Activated T-helper 2 cell treated with anti-CD3 and anti-CD28 coated beads, Interferon-gamma antibody, Interleukin-2, Interleukin-4, amounts not matched to agents 10 μg/mL and 5 μg/mL and 100 μg/mL, durations not matched to agents 14 hours and 24 hours and 36 hours (primary cell): ENCODE measurements around the gene BDKRB2. TPM values are rescaled to one million over a fixed set of nuclear protein-coding genes. Genes with fewer than 3 reads are reported as not detected.

Experiments used
- DNase-seq: peaks from one replicate; pipeline ENCODE4 v3.0.0; 2021; ENCODE audit warnings: low spot score
- H3K27ac Mint-ChIP-seq: one replicate; pipeline ENCODE4 v1.8.0; 2021; ENCODE audit warnings: mixed read lengths
- H3K27me3 Mint-ChIP-seq: one replicate; pipeline ENCODE4 v1.8.0; 2021; ENCODE audit warnings: low read depth, mixed read lengths
- H3K36me3 Mint-ChIP-seq: one replicate; pipeline ENCODE4 v1.8.0; 2021; ENCODE audit warnings: low read depth, mixed read lengths
- H3K4me1 Mint-ChIP-seq: one replicate; pipeline ENCODE4 v1.8.0; 2021; ENCODE audit warnings: low read depth, mixed read lengths
- H3K4me3 Mint-ChIP-seq: one replicate; pipeline ENCODE4 v1.8.0; 2021; ENCODE audit warnings: low read depth, mild to moderate bottlenecking, moderate library complexity, mixed read lengths
- H3K9me3 Mint-ChIP-seq: one replicate; pipeline ENCODE4 v1.8.0; 2021; ENCODE audit warnings: mixed read lengths
- intact Hi-C: fragments of 100-400 bp; cut with micrococcal nuclease; formaldehyde crosslinking; loops from one replicate; pipeline ENCODE4 v1.15.1; 2023
- total RNA-seq: library from RNA; stranded (reverse); gene quantifications from 2 replicates; pipeline ENCODE4 v1.2.3, GENCODE V29; 2022

BDKRB2 gene
- total RNA-seq, 1 donor from 2014 or later, result not detected

GRCh38 chr14:96257900-96258299 is 53.3 kb downstream of the BDKRB2 start:
- intact Hi-C loops, result no loop called here
- H3K9me3 Mint-ChIP-seq, result no peaks in the 10 kb centered on the region
- H3K27ac Mint-ChIP-seq, result no peak overlapping the region
- peaks cover 6% of the 10 kb centered on the region for H3K27me3 Mint-ChIP-seq
- H3K4me1 Mint-ChIP-seq, result no peaks in the 10 kb centered on the region
- H3K36me3 Mint-ChIP-seq, result no peaks in the 10 kb centered on the region
- H3K4me3 Mint-ChIP-seq, result no peak overlapping the region
- DNase-seq, result no peak

- H3K9me3 Mint-ChIP-seq, result no peaks in the 10 kb centered on the region
- intact Hi-C loops, result no loop called here
- H3K27ac Mint-ChIP-seq, result no peak overlapping the region
- no peak overlapping the region for H3K4me3 Mint-ChIP-seq
- H3K4me1 Mint-ChIP-seq, result no peaks in the 10 kb centered on the region
- H3K36me3 Mint-ChIP-seq, result no peaks in the 10 kb centered on the region
- H3K27me3 Mint-ChIP-seq, result peaks cover 6% of the 10 kb centered on the region
- DNase-seq, result no peak
Measured at GRCh38 chr14:96260341-96260821, 55.7 kb downstream of the BDKRB2 start.

- intact Hi-C loops, result no loop called here
- Mint-ChIP-seq H3K36me3 (no peaks in the 10 kb centered on the region), H3K27ac (no peak overlapping the region), H3K4me1 (no peaks in the 10 kb centered on the region), H3K9me3 (no peaks in the 10 kb centered on the region), H3K27me3 (peaks cover 6% of the 10 kb centered on the region), H3K4me3 (no peak overlapping the region)
- DNase-seq, result no peak
Measured at GRCh38 chr14:96261053-96261452, 56.4 kb downstream of the BDKRB2 start.

- H3K4me3 Mint-ChIP-seq, result no peak overlapping the region
- DNase-seq, result no peak
- no peaks in the 10 kb centered on the region for H3K4me1 Mint-ChIP-seq
- H3K9me3 Mint-ChIP-seq, result no peaks in the 10 kb centered on the region
- H3K27me3 Mint-ChIP-seq, result peaks cover 6% of the 10 kb centered on the region
- intact Hi-C loops, result no loop called here
- H3K36me3 Mint-ChIP-seq, result no peaks in the 10 kb centered on the region
- H3K27ac Mint-ChIP-seq, result no peak overlapping the region
Measured at GRCh38 chr14:96261772-96262655, 57.4 kb downstream of the BDKRB2 start.

GRCh38 chr14:96263347-96264199 is 58.9 kb downstream of the BDKRB2 start:
- H3K9me3 Mint-ChIP-seq, result no peaks in the 10 kb centered on the region
- no peak for DNase-seq
- peaks cover 6% of the 10 kb centered on the region for H3K27me3 Mint-ChIP-seq
- no peak overlapping the region for H3K27ac Mint-ChIP-seq
- no peaks in the 10 kb centered on the region for H3K36me3 Mint-ChIP-seq
- no peaks in the 10 kb centered on the region for H3K4me1 Mint-ChIP-seq
- H3K4me3 Mint-ChIP-seq, result no peak overlapping the region
- intact Hi-C loops, result no loop called here

GRCh38 chr14:96264200-96264553 is 59.5 kb downstream of the BDKRB2 start:
- no peaks in the 10 kb centered on the region for H3K9me3 Mint-ChIP-seq
- H3K27ac Mint-ChIP-seq, result no peak overlapping the region
- no peak overlapping the region for H3K4me3 Mint-ChIP-seq
- H3K4me1 Mint-ChIP-seq, result no peaks in the 10 kb centered on the region
- H3K36me3 Mint-ChIP-seq, result no peaks in the 10 kb centered on the region
- DNase-seq, result no peak
- intact Hi-C loops, result no loop called here
- H3K27me3 Mint-ChIP-seq, result peaks cover 6% of the 10 kb centered on the region

- Mint-ChIP-seq H3K4me1 (no peaks in the 10 kb centered on the region), H3K36me3 (no peaks in the 10 kb centered on the region), H3K27me3 (peaks cover 6% of the 10 kb centered on the region), H3K9me3 (no peaks in the 10 kb centered on the region), H3K27ac (no peak overlapping the region), H3K4me3 (no peak overlapping the region)
- intact Hi-C loops, result no loop called here
- no peak for DNase-seq
Measured at GRCh38 chr14:96264853-96265252, 60.2 kb downstream of the BDKRB2 start.

GRCh38 chr14:96265383-96266095 is 60.9 kb downstream of the BDKRB2 start:
- no peaks in the 10 kb centered on the region for H3K4me1 Mint-ChIP-seq
- H3K4me3 Mint-ChIP-seq, result no peak overlapping the region
- DNase-seq, result no peak
- peaks cover 6% of the 10 kb centered on the region for H3K27me3 Mint-ChIP-seq
- no peaks in the 10 kb centered on the region for H3K9me3 Mint-ChIP-seq
- no peaks in the 10 kb centered on the region for H3K36me3 Mint-ChIP-seq
- intact Hi-C loops, result no loop called here
- no peak overlapping the region for H3K27ac Mint-ChIP-seq

- no peak for DNase-seq
- Mint-ChIP-seq H3K4me3 (no peak overlapping the region), H3K27me3 (no peaks in the 10 kb centered on the region), H3K4me1 (no peaks in the 10 kb centered on the region), H3K36me3 (no peaks in the 10 kb centered on the region), H3K27ac (no peak overlapping the region), H3K9me3 (peaks cover 5% of the 10 kb centered on the region)
- intact Hi-C loops, result no loop called here
Measured at GRCh38 chr14:96267336-96267735, 62.7 kb downstream of the BDKRB2 start.

- H3K36me3 Mint-ChIP-seq, result no peaks in the 10 kb centered on the region
- H3K9me3 Mint-ChIP-seq, result peaks cover 10% of the 10 kb centered on the region
- intact Hi-C loops, result no loop called here
- no peaks in the 10 kb centered on the region for H3K27me3 Mint-ChIP-seq
- no peak for DNase-seq
- no peak overlapping the region for H3K27ac Mint-ChIP-seq
- H3K4me1 Mint-ChIP-seq, result no peaks in the 10 kb centered on the region
- no peak overlapping the region for H3K4me3 Mint-ChIP-seq
Measured at GRCh38 chr14:96267916-96268315, 63.3 kb downstream of the BDKRB2 start.

- Mint-ChIP-seq H3K36me3 (no peaks in the 10 kb centered on the region), H3K27ac (no peak overlapping the region), H3K27me3 (no peaks in the 10 kb centered on the region), H3K9me3 (peaks cover 10% of the 10 kb centered on the region), H3K4me3 (no peak overlapping the region), H3K4me1 (no peaks in the 10 kb centered on the region)
- intact Hi-C loops, result no loop called here
- DNase-seq, result no peak
Measured at GRCh38 chr14:96268431-96269358, 64.1 kb downstream of the BDKRB2 start.

- H3K4me3 Mint-ChIP-seq, result no peak overlapping the region
- no peaks in the 10 kb centered on the region for H3K27me3 Mint-ChIP-seq
- H3K9me3 Mint-ChIP-seq, result peaks cover 10% of the 10 kb centered on the region
- H3K36me3 Mint-ChIP-seq, result no peaks in the 10 kb centered on the region
- intact Hi-C loops, result no loop called here
- H3K27ac Mint-ChIP-seq, result no peak overlapping the region
- DNase-seq, result no peak
- no peaks in the 10 kb centered on the region for H3K4me1 Mint-ChIP-seq
Measured at GRCh38 chr14:96269359-96269710, 64.7 kb downstream of the BDKRB2 start.
